ENCODE measurements around the gene MYOCOS.

DNA sequence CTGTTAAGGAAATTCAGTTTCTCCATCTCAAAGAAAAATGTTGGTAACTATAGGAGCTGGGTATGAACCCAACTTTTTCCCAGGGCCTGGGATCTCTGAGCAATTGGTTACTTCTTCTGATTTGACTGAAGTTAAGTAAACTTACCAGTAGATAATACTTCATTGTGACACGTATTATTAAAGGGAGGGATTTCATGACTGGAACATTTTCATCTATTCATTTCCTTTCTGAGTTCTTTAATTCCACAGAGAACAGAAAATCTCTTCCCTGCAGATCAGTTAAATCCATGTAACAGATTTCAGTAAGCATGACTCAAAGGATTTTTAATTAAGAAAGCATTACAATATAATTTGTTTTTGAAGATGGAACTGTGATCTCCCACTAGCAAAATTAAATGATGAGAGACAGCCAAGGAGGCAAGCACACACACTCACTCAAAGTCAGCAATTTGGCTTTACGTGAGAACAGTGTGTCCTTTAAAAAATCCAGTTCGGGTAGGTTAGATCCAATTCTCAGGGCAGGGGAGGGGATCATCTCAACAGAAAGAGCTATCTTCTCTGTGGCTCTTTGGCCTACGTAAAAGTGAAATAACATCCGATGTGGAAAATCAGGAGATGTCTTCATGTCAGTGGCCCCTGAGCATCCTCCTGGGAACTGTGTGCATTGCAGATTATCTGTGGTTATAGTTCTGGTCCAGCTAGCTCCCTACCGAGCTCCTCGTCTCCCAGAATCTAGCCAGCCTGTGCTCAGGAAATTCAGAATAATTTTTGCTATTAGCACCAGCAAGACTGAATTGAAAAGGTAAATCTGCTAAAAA lies 41.2 kb downstream of the MYOCOS start:
- no peak for TF ChIP-seq POLR2A (IDR thresholded peaks at IDR 0.05)
- TF ChIP-seq, protein P1, sequence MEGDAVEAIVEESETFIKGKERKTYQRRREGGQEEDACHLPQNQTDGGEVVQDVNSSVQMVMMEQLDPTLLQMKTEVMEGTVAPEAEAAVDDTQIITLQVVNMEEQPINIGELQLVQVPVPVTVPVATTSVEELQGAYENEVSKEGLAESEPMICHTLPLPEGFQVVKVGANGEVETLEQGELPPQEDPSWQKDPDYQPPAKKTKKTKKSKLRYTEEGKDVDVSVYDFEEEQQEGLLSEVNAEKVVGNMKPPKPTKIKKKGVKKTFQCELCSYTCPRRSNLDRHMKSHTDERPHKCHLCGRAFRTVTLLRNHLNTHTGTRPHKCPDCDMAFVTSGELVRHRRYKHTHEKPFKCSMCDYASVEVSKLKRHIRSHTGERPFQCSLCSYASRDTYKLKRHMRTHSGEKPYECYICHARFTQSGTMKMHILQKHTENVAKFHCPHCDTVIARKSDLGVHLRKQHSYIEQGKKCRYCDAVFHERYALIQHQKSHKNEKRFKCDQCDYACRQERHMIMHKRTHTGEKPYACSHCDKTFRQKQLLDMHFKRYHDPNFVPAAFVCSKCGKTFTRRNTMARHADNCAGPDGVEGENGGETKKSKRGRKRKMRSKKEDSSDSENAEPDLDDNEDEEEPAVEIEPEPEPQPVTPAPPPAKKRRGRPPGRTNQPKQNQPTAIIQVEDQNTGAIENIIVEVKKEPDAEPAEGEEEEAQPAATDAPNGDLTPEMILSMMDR (IDR thresholded peaks at IDR 0.05), result no peak
